GM18868 (cell line): ENCODE results near the gene RABGAP1.
"Not testable (repeated sequence)": the region's sequence is repeated elsewhere in the genome, so short reads cannot be mapped to it uniquely, and the experiment has no call there.

Experiments
- ATAC-seq: cut with Tn5 transposase; IDR thresholded peaks from one replicate; pipeline ENCODE4 v1.9.1; 2021; ENCODE audit warnings: mild to moderate bottlenecking, moderate library complexity; ENCODE audit not compliant: unreplicated experiment

RABGAP1 gene

DNA sequence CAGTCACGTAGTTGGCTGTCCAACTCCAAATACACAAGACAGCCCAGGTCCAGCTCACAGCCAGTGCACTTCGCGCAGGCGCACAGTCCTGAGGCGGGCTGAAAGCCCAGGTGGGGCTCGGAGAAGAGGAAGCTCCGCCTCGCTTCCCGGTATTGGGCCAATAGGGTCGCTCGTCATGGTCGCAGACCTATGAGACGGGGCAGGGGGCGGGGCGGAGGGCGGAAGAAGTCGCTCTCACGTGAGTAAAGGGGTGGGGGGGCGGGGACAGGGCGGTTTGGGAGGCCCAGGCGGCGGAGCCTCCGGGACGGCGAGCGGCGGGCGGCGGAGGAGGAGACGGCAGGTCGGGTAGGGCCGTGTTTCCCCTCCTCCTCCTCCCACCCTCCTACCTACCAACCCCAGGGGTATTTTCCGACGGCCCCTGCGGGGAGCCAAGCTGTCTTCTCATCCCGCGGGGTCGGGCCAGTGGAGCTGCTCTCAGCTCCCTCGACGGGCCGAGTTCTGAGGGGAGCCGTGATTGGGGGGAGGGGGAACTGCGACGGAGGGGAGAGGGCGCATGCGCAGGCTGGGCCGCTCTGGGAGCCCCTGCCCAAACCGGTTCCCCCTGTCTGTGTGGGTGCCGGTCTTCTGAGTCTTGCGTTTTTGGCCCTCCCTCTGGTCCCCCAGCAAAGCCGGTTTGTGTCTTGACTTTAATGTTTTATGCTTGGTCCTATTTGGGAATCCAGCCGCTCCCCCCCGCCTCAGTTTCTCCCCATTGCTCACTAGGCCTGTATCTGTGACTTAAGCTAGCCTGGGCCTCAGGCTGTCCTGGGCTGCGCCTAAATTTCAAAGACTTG is at the start of gene RABGAP1:
TSS of gene RABGAP1 (plus strand) at position 272 of the 833 bp plus-strand sequence. CDS start 16,040 bp downstream, outside the sequence.
- ATAC-seq = peak; percentile 96

DNA sequence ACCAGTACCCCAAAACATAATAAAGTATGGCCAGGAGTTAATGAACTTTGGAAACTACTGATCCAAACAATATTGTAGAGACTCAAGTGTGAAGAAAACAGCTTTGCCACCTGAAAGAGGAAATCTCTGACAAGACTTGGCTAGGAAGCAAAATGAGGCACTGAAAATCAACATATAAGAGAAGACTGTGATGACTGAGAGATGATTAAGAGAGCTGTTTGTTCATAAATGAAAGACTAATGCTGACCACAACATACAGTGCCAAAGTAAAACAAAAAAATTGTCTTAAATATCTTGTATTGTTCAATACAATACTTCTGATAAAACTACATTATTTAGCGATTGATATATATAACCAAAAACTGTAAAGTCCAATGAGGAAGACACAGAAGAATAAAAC is 42.9 kb upstream of the RABGAP1 start:
- ATAC-seq = no peak

DNA sequence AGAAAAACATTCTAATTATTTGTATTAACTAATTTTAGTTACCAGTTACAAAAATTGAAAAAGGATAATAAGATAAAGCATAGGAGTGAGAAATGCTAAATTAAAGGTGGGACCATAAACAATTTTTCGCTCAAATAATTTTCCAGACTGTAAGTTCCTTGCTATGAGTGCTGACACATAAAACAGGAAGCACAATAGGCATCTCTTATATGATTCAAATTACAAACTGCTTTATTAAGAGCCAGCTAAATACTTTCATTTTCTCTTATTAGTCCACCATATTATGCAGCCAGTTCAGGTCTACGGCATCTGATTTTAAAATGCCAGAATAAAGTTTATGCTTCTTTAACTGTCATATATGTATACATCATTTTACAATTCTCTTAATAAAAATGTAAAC is 40.0 kb upstream of the RABGAP1 start:
- ATAC-seq = no peak

DNA sequence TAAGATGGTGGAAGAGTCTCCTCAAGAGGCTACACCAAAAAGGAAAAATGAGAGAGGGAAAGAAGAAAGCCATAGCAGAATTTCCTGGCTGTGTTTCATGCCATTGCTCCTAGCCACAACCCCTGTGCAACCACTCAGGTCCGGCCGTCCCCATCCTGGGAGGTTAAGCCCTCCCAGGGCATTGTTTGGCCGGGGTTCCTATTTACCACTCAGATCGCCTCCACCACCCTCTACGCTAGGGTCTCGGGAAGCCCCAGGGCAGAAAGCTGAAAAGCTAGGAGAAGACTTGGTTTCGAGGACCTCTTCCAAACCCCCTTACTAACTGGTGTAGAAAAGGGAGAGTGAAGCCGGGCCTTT is 36.4 kb upstream of the RABGAP1 start:
- ATAC-seq = peak; percentile 6

DNA sequence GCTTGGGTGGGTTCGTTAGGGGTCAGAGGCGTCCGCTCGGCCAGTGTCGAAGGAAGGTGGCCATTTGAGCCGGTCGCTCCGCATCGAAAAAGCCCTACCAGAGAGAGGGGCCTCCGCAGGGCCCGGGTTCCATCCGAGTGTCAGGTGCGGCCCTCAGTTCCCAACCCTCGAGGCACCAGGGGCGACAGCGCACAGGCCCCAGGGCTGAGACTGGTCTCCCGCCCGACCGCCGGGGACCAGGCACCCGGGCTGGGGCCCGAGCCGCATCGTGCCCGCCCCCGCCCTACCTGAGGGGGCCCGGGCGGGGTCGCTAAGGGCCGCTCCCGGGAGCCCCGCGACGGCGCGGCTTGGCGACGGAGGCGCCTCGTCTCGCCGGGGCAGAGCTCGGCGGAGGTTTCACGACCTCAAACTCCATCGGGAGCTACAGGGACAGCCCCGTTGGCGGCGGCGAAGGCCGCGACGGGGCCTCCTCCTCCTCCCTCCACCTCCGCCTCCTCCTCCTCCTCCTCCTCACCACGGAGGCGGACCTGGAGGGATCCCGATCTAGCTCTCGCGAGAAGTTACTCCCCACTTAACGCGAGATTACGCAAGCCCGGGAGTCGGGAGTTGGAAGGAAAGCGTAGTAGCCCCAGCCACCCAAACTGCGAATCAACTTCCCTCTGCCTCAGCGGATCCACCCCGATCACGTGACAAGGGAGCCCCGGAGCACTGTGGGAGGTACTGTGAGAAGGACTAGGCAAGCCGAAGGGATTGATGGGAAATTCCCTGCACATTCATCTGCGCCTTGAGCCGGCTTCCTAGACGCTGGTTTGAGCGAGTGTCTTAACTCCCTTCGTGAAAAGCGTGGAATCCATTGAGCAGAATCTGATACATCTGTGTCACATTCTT is 35.8 kb upstream of the RABGAP1 start, which contains the start of gene RC3H2:
TSS of gene RC3H2 (minus strand) at position 537 of the 888 bp plus-strand sequence. CDS start 7,850 bp downstream, outside the sequence.
- ATAC-seq = peak; percentile 79

DNA sequence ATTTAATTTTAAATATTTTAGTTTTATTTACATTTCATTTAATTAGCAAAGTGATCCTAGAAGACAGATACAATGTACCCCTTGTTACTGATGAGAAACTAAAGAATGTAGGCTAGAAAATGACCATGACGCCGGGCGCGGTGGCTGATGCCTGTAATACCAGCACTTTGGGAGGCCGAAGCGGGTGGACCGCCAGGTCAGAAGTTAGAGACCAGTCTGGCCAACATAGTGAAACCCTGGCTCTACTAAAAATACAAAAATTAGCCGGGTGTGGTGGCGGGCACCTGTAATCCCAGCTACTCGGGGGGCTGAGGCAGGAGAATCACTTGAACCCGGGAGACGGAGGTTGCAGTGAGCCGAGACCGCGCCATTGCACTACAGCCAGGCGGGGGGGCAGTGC is 34.7 kb upstream of the RABGAP1 start:
- ATAC-seq = not testable (repeated sequence)

DNA sequence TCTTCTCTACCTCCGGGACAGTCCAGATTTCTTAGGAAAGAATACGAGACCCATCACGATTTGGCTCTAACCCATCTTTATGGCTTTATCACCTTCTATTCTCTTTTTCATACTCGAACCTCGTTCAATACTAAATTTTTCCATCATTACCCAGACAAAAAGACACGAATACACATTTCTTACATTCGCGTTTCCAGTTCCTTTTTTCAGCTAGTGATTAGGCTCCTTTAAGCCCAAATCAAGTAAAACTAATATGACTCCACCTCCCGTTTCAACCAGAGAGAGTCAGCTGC is 28.2 kb upstream of the RABGAP1 start:
- no peak for ATAC-seq

DNA sequence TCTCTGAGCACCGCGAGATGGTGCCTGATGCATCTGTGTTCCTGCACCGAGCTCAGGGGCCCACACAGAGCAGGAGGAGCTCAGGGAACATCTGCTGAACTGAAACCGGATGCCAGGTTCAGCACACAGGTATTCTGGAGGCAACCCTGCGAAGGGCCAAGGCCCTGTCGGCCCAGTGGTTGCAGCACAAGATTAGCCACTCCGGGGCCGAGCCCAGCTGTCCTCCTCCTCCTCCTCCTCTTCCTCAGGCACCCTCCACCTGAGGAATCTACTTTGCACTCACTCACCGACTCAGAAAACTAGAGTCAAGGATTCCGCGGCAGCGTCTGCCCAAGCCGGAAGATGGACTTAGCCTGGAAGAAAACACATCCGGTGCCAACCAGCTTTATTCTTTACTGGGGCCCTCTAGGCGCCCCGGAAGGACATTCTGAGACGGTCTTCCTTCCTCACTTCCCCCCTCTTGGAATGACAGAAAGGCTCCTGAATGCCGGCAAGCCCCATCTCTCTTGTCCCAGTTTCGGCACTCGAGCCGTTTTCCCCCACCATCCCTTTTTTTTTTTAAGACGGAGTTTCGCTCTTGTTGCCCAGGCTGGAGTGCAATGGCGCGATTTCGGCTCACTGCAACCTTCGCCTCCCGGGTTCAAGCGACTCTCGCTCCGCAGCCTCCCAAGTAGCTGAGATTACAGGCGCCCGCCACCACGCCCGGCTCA is 27.7 kb upstream of the RABGAP1 start, which contains the start of gene ZBTB6:
TSS of gene ZBTB6 (minus strand) at position 360 of the 710 bp plus-strand sequence. CDS start 1,251 bp downstream, outside the sequence.
- ATAC-seq = peak; percentile 98

DNA sequence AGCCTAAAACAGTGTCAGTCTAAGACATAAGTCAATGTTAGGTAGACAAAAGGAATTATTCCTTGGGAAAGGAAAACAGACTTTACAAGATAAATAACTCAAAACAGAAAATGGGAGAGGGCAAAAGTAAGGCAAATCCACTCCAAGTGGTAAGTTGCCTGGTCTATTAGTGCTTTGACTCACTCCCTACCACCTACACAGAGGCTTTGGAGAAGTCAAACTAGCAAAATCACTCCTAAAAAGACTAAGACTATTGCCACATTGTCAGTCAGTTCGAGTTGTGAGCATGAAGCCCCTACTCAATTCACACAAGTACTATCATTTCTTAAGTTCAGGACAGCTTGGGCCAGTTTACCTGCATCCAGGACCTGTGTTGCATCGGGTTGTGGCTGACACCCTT is 22.5 kb upstream of the RABGAP1 start:
- no peak for ATAC-seq

DNA sequence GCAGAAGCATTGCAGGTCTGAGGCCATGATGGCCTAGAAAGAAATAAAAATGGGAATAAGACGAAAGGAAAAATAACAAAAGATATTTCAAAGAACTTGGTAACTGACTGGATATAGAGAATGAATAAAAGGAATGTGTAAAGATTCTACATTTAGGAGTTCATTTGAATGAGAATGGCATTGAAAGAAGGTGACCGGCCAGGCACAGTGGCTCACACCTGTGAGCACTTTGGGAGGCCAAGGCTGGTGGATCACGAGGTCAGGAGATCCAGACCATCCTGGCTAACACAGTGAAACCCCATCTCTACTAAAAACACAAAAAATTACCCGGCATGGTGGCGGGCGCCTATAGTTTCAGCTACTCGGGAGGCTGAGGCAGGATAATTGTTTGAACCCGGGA is 18.1 kb upstream of the RABGAP1 start:
- no peak for ATAC-seq

DNA sequence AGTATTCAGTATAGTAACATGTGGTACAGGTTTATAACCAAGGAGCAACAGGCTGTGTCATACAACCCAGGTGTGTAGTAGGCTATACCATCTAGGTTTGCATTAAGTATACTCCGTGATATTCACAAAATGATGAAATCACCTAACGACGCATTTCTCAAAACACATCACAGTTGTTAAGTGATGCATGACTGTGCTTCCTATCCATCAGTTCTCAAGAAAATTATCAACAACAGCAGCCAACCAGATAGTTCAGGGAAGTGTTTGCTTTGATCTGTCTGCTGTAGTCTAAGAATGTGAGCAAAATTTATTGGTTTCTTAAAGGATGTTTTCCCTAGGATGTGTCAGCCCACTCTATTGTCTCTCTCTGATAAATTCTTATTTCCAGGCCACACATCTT is 16.9 kb upstream of the RABGAP1 start:
- no peak for ATAC-seq

DNA sequence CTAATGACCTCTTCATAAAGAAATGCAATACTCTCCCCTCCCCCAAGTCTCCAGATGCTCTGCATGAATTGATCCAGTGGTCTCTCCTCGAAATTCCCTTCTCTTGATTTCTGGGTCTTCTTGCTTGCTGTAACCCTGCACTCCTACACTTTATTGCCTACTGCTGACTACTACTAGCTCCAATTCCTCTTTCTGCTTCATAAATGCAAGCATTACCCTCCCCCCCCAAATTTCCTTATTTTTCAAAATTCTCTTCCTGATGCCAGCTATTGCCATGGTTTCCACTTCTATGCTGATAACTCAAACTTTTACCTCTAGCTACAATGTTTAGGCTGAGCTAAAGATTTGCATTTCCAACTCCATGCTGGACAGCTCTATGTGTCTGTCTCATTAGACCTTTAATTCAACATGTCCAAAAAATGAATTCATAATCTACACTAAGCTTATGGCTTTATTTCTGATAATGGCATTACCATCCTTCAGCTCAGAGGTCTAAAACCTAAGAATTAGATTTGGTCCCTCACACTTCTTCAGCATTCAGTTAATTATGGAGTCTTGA is 10.9 kb upstream of the RABGAP1 start:
- ATAC-seq = no peak

DNA sequence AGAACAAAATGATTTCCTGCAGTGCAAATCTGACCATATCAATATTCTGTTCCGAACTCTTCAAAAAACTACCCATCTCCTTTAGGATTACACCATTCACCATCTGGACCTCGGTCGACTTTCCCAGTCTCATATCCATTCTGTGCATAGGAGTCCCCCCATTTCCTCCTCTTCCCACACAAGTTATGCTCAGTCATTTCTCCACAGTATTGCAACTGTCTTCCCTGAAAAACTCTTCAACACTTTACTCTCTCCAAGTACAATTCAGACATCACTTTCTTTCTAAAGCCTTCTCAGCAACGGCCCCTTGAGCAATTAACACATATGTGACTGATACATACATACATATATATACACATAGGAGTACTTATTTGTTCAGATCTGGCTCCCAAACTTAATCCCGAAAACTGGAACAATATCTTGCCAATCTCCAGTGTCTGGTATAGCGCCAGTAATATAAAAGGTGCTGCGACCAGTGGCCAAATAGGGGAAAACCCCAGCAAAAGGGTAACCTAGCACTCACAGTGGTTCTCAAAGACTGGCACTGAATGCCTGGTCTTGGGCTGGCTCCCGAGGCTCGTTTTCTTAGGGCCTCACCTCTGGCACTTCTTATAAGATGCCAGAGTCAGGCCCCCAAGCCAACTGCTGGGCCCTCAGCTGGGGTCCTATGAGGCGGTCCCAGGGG is 10.1 kb upstream of the RABGAP1 start:
- ATAC-seq = peak; percentile 17

DNA sequence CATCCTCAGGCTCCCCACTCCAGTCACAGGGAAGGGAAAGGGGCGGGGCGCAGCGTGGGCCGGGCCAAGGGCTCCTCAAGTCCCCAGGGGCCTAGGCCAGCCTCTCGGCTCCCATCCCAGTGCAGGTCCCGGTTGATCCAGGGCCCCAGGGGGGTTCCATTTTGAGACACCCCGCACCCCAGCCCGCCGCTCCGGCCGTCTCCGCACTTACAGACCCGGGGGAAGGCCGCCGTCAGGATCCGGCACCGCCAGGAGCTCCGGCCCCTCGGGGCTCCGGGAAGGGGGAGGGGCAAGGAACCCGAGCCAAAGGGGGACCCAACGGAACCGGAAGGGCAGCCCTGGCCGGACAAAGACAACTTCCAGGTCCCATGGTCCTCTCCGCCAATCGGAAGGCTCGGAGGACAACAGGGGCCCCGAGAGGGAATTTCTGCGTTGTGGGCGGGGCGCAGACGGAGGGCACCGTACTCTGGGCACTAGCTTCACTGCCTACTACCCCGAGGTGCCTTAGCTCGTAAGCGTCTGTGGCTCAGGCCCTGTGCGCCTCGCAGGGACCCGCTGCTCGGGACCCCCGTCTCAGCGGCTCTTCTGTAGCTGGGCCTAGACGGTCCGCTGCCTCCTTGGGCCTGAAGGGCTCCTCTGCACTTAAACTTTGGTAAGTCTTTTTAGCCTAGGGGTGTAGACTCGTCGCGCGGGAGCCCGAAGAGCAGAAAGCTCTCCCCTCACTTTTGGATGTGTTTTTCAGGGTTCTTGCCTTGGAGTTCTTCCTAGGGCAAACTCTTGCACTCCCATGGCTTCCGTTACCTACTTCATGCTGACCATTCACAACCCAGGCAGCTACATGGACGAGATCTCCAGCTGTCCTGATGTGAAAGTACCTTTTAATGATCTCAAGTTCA is 9.3 kb upstream of the RABGAP1 start, which contains the start of gene ZBTB26:
TSS of gene ZBTB26 (minus strand) at position 287 of the 896 bp plus-strand sequence. CDS start 11,578 bp downstream, outside the sequence.
- ATAC-seq = peak; percentile 98

DNA sequence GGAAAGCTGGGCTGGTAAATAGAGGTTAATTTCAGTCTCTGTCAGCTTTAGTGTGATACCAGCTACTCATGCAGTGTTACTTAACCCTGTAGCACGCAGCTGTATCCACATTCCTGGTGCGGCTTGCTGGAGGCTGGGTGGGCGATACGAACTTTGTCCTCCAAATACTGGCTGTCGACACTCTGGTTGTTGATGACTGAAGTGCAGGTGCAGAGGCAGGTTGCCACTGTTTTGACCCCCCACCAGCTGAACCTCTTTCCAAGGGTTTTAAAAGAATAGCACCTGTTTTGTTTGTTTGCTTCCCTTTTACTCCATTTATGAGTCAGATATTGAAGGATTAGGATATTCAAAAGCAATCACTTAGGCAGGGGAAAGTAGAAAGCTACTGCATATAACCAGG is 4.4 kb upstream of the RABGAP1 start:
- no peak for ATAC-seq

DNA sequence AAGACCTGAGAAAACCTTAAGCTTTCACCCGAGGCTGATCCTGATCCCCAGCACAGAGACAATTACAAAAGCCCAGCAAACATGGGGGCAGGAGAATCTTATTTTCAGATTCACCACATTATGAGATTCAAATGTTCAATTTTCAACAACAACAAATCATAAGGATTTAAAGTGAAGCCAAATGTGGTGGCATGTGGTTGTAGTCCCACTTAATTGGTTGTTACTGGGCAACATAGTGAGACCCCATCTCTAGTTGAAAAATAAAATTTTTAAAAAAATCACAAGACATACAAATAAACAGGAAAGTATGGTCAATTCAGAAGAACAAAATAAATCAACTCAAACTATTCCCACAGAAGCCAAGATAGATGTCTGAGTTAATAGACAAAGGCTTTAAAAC is 3.9 kb upstream of the RABGAP1 start:
- no peak for ATAC-seq

DNA sequence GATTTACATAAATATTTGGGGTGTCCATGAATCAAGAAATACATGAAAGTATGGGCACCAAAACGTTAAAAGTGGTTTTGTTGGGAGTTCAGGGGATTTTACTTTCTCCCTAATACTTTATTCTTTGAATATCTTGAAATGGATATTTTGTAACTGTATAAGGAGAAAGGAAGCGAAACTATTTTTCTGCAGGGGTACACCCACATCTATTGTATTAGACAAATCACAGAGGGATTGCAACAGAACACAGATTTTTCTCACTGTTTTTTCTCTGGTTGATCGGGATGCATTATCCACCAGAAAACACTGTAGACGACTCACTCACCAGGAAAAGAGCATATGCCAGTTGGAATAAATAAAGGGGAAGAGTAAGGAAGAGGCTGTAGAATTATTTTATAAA is 1.2 kb upstream of the RABGAP1 start:
- no peak for ATAC-seq

DNA sequence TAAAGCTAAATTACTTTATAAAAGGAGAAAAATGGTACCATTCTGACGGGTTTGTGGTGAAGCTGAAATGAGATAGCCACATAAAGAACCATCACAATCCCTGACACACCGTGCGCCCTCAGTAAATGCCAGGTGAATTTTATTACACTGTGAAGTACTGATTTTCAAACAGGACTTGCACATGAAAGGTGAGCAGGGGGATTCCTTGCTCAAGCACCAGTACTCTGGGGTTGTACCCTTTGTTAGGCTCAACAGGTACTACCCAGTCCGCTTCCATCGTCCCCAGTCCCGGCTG is 419 bp upstream of the RABGAP1 start:
- no peak for ATAC-seq

DNA sequence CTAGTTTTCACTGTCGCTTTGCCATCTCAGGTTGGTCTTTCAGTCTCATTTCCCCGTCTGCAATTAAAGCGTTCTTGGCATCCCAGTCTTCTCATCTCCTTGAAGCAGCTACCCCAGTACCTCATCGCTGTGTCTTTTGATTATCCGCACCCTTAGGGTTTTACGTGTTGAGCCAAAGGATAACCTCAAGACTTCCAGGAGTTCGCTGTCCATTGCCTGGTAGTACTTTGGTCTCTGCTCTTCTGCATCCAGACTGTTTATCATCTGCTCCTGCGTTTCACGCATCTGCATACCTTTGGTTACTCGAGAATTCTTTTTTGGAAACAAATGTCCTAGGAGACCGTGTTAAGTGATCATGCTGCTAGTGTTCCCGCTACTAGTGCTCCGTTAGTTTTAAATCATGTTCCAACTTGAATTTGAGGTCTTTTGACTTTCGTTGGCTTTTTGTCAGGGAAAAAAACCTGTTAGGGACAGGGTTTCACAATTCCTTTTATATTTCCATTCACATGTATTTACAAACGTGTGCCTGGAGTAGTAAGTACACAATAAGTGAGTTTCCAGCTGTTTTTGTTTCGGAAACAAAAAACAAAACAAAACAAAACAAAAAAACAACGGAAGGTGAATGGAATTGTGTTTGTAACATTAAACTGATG is 888 bp downstream of the RABGAP1 start:
- no peak for ATAC-seq
